HG02759 (cell line): Measurements from ENCODE around the gene MATN1.
"Not testable (repeated sequence)": the region's sequence is repeated elsewhere in the genome, so short reads cannot be mapped to it uniquely, and the experiment has no call there.

Source experiments
- ATAC-seq: cut with Tn5 transposase; IDR thresholded peaks from one replicate; pipeline ENCODE4 v1.9.1; 2021; ENCODE audit warnings: mild to moderate bottlenecking, moderate library complexity; ENCODE audit not compliant: unreplicated experiment

Gene MATN1, protein sequence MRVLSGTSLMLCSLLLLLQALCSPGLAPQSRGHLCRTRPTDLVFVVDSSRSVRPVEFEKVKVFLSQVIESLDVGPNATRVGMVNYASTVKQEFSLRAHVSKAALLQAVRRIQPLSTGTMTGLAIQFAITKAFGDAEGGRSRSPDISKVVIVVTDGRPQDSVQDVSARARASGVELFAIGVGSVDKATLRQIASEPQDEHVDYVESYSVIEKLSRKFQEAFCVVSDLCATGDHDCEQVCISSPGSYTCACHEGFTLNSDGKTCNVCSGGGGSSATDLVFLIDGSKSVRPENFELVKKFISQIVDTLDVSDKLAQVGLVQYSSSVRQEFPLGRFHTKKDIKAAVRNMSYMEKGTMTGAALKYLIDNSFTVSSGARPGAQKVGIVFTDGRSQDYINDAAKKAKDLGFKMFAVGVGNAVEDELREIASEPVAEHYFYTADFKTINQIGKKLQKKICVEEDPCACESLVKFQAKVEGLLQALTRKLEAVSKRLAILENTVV

DNA sequence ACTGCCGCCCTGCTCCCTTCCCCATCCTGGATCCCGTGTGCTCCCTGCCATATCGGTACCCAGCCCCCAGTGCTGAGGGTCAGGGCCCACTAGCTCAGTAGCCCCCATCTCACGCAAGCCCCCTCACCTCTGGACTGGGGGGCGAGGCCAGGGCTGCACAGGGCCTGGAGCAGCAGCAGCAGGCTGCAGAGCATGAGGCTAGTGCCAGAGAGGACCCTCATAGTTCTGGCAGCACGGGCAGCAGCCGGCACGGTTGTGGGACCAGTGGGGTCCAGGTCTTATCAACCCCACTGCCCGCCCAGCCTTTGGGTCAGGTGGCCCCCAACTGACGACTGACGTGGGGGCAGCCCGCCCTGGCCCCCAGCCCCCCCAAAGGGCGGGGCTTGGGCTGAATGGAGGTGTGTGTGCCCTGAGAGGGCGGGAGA lies at the start of gene MATN1:
Gene MATN1 (minus strand): TSS at position 255 of the 425 bp plus-strand sequence. CDS start 34 bp downstream, at position 221.
- no peak for ATAC-seq

DNA sequence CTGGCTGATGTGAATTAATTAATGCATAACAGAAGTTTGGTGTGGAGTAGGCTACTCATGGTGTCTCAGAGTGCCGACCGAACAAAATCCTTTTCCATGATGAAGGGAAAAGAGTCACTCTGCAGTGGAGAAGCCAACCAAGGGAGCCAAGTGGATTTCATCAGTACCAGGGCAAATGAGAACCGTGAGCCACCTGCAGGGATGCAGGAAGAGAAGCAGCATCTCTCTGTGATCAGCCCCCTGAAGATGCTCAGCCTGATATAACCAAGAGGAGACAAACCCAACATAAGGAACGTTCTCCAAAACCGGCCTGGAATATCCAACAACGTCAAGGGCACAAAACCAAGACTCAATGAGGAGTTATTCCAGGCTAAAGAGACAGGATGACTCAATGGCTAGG lies 47.6 kb upstream of the MATN1 start:
- no peak for ATAC-seq

DNA sequence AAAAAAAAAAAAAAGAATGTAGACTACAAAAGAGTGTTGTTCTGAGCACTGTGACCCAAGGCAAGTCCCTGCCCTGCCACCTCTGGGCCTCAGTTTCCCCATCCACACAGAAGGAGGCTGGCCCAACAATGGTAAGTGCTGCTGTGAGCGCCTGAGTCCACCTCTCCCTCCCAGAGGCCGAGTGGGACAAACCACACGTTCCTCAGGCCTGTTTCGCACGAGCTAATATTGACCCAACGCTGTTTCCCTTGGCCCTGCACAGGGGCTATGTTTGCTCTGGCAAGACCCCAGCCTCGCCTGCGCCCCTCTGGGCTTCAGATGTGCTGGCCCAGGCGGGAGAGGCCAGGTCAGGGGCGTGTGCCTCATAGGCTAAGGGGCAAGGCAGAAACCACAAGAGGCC lies 46.8 kb upstream of the MATN1 start:
- ATAC-seq = no peak

- ATAC-seq = no peak
These were observed 45.7 kb upstream of the MATN1 start for GRCh38 chr1:30768830-30769718.

GRCh38 chr1:30768159-30768829 lies 44.9 kb upstream of the MATN1 start:
- no peak for ATAC-seq

DNA sequence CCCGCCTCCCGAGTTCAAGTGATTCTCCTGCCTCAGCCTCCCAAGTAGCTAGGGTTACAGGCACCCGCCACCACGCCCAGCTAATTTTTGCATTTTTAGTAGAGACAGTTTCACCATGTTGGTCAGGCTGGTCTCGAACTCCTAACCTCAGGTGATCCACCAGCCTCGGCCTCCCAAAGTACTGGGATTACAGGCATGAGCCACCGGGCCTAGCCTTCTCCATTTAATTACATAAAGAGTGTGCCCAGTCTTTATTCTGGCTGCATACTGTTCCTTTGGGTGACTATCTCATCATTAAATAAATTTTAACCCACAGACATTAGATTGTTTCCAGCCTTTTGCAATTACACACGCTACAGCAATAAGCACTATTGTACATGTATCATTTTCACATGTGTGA lies 43.6 kb upstream of the MATN1 start:
- not testable (repeated sequence) for ATAC-seq

DNA sequence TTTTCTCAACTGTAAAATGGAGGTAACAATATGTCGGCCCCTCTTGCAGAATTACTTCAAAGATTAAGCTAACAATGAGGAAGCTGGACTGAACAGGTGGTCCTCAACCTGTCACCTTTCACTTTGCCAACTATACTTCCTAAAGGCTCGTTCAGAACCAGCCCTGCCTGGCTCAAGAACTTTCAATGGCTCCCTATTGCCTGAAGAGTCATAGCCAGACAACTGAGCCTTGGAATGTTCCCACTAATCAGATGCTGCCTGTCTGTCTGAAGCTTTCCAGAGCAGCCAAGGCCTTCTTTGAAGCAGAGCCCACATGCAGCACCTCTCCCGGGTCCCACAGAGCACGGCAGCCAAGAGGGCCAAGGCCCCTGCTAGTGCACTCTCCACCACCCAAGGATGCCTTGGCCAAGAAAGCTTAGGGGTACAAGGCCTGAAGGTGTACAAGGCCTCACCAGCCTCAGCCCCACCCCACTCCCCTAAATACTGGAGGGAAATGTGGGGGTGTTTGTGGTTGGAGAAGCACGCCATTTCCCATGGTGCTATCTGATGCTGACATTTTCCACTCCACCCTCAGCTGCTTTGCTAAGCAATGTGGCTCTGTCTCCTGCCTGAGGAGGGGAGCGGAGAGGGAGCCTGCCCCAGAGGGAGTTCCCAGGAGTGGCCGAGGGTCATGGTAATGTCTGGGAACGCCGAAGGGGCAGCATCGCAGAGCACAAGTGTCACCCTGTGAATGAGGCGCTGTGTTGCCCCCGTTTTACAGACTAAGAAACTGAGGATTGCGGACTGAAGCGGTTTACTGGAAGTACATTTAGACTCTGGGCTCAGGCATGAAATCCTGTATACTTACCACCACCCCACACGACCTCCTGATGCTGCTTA lies 42.4 kb upstream of the MATN1 start:
- ATAC-seq = no peak

DNA sequence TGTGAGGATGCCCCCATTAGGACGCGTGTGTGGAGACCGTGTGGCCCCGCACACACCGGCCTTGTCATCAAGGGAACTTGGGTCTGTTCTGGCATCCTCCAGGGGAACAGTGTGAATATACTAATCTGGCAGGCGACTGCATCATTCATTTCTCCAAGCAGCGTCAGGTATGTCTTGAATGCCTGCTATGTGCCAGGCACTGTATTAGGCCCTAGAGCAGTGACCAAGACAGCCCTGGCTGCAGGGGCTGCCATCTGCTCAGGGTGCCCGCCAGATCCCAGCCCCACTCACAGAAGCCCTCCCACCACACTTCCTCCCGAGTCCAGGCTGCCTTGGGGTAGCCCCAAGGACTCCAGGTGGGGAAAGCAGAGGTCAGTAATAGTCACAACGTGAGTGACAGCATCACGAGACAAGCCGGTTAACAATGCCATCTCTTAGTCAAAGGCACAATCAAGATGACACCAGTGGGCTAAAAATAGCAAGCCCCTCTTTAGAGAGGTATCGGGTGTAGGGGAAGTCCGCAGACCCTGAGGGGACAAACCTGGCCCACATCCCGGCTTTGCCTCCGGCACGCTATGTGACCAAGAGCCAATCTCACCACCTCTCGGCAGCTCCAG lies 41.7 kb upstream of the MATN1 start:
- ATAC-seq = peak; percentile 59

GRCh38 chr1:30764396-30764795 lies 41.0 kb upstream of the MATN1 start:
- ATAC-seq = no peak

DNA sequence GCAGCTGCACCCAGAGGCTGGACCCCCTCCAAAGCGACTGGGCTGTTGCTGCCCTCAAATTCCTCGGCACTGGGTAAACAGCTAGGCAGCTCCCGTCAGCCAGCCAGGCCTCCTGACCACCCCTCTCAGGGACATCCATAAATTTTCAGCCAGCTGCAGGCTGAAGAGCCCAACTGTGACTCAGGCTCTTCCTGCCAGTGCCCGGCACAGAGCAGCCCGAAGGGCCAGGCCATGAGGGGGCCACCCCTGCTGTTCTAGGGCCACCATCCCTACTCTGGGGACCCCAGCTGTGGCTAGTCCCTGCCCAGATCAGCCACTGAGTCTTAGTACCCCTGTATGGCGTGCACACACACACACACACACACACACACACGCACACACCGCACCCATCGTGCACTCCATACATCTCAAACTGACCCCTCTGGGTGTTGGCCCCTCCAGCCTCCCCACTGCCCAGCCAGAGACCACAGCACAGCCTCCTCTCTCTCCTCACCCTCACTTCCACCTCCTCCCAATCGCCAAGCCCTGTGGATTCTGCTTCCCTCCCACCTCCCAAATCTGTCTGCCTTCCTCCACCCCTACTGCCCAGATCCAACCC lies 40.4 kb upstream of the MATN1 start:
- no peak for ATAC-seq

DNA sequence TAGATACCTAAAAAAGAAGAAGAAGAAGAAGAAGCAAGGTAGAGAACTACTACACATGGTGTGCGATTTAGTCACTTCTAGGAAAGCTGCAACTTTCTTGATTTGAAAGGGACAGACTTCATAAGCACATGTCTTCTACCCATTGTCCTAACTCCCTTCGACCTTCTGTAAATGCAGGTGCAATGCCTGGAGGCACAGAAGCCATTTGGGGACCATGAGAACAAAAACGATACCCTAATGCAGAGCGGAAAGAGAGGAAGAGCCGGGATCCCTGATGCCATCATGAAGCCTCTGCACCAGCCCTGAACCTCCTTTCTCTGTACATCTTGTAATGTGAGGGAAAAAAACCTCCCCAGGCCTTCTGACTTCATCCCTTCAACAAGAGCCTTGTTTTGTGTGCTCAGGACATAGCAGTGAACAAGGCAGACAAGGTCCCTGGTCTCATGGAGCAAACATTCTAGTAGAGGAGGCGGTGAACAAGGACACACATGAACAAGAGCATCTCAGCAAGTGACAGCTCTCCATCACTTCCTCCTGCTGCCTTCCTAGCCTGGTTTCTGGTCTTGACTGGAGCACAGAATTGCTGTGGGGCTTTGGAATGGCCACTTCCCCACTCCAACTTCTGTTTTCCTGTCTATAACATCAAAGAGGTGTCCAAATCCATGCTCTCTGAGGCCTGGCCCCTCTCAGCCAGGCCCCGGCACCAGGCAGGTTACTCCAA lies 39.7 kb upstream of the MATN1 start:
- ATAC-seq = no peak

DNA sequence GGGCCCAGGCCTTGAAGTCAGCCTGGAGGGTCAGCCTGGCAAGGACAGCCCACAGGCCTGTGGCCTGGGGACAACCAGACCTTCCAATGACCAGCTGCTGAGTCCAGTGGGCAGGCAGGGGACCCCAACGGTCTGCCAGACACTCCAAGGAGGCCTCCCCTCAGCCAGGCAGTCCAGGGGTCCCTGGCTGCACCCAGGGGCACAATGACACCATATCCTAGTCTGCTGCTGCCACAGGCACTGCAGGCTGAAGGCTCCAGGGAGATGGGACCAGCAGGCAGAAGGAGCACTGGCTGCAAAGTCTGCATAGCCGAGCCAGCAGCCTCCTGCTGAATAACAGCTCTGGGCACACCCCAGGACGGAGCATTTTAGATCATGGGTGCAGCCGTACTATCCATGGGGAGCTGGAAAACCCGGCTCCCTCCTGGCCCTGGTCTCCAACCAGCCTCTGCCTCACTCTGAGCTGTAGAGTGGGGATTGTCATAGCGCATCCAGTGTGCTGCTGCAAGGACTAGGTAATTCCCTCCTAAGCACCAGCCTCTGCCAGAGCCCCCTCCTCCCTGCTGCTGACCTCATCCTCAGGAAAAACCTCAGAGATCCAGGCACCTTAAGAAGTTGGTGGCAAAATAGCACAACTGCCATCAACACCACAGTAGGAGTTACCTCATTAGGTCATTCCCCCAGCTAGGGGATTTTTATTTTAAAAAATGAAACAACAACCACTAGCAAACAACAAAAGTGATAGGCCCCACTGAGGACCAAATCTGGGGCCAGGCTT lies 39.0 kb upstream of the MATN1 start:
- no peak for ATAC-seq

DNA sequence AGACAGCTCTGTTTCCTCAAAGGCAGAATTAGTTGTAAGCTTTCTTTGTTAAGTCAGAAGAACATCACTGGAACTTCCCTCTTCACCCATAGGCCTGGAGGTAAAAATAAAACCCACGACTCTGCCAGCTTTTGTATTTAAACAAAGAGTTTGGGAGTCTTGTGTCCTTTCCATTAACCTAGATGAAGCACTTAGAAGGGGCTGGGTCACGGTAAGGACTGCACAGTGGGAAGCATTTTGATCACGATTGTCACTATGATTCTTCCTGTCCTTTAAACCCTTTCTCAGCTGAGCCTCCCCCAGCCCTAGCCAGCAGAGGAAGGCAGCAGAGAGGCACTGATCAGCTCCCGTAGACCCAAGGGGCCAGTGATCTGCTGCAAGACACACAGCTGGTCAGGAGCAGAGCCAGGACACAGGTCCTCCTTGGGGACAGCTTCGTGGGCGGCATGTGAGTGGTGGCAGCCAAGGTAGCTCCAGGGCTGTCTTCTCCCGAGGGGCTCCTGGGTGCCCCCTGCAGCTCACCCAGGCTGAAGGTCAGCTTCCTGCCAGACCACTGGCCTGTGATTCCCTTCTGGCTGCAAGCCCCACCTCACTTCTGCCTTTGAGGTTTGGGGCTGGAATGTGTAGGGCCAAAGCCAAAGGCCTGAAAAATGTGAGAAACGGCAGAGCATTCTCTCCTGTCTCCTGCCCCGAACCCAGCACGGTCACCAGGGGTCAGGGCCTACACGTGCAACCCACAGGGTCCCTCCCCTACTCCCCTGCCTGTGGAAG lies 38.2 kb upstream of the MATN1 start:
- ATAC-seq = no peak

- no peak for ATAC-seq
These were observed 37.4 kb upstream of the MATN1 start for GRCh38 chr1:30760596-30761324.

- no peak for ATAC-seq
These were observed 36.4 kb upstream of the MATN1 start for GRCh38 chr1:30759718-30760281.

DNA sequence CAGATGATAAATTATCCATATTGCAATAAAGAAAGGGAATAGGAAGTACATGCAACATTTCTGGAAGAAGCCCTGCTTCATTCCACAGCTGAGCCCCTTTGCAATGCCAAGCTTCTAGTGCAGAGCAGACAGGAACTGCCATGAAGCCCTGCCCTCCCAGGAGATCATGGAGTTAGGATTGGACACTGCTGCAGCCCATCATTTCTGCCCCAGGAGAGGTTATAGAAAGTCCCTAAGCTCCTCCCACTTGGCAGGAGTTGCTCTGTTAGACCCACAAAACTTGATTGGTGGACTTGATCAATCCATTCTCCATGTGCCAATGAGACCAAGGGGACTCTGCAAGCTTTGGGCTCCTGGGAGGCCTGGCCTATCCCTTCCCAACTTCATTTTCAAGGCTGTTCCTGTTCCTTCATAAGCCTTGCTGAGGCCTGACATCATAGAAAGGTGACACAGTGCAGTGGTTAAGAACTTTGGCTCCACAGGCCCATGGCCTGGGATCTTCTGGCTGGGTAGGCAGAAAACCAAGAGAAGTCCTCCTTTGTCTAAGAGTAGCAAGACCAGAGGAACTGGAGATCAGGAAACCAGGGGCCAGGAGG lies 35.5 kb upstream of the MATN1 start:
- ATAC-seq = no peak
